Eye (tissue), 1 donor: ENCODE measurements around the gene PYURF.

ENCODE experiments used
- DNase-seq: peaks from one replicate; pipeline ENCODE4 v3.0.0-alpha.2; 2015

Gene PYURF

DNA sequence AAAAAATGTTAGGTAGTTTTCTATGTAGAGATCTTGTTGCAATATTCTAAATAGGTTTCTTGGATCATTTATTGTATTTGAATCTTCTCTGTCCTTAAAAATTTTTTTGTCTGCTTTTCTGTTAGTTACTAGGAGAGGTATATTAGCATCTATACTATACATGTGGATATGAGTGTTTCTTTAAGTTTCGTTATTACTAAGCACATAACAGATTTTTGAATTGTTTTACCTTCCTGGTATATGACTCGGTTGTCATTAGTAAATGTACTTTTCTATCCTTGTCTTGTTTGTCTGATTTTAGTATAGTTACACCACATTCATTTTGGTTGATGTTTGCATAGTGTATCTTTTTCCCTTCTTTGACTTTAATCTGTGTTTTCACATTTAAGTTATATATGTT, 20.2 kb downstream of the PYURF start:
- no peak for DNase-seq

DNA sequence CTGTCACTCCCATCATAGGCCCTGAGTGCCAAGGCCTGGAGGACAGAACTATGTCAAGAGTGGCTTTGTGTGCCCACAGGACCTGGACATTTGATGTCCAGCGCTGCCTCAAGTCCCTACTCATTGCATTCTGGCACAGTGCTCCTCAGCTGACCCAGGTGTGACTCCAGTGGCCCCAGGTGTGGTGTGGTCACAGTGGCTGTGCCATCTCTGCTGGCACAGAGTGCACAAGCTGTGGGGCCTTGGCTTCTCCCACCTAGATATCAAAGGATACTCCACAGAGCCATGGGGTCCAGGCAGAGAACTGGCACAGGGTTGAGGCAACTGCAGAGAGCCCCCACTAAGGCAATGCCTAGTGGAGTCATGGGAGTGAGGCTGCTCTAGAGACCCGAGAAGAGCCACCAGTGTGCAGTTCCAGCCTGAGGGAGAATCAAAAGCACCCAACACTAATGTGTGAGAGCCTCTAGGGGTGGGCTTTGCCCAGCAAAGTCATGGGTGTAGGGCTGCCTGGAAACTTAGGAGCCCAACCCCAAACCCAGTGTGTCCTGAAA, 25.6 kb downstream of the PYURF start:
- no peak for DNase-seq

DNA sequence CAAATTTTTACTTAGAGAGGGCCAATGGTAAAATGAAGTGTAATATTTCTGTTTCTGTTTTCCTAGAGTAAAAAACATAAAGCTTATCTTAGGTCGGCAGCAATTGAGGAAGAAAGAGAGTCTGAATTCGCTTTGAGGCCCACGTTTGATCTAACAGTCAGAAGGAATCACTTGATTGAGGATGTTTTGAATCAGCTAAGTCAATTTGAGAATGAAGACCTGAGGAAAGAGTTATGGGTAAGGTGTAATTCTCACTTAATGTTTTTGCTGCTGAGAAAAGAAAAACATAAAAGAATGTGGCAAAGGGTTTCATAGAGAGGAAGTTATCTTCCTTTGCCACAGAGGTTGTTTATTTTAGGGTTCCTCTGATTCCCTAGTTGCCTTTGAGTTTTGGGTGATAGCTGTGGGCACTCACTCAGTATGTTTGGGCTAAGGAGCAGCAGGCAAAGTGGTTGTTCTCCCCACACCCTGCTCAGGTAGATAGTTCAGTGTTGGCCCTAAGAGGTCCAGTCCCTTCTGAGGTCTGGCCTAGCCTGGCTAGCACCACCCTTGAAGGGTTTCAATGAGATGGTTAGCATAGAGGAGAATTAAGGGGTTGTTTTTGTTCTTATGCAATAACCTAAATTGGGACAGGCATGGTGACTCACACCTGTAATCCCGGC, 34.3 kb downstream of the PYURF start:
- no peak for DNase-seq

DNA sequence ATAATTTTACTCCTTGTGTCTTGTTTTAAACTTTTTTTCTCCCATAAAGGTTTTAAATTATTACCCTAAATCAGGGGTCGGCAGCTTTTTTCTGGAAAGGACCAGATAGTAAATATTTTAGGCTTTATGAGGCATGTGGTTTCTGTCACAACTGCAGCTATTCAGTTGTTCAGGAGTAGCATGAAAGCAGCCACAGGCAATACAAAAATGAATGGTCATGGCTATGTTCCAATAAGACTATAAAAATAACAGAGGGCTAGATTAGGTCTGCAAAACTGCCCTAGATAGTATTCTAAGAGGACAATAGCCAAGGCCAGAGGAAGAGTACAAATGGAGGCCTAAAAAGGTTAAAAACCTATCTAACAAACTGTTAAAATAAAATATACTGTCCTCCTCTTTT, 42.0 kb downstream of the PYURF start:
- DNase-seq: no peak

DNA sequence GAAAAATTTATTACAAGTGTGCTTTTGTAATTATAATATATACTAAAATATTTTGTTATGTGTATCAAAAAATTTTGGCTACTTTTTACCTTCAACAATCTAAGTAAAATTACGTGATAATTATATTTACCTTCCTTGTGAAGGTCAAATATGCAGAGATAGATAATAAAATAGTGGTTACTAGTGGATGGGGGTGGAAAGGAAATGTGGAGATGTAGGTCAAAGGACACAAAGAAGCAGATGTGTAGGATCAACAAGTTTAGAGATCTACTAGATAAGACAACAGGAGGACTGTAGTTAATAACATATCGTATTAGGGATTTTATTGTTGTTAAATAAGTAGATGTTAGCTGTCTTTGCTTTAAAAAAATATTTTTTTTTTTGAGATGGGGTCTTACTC, 45.3 kb downstream of the PYURF start:
- DNase-seq: no peak

DNA sequence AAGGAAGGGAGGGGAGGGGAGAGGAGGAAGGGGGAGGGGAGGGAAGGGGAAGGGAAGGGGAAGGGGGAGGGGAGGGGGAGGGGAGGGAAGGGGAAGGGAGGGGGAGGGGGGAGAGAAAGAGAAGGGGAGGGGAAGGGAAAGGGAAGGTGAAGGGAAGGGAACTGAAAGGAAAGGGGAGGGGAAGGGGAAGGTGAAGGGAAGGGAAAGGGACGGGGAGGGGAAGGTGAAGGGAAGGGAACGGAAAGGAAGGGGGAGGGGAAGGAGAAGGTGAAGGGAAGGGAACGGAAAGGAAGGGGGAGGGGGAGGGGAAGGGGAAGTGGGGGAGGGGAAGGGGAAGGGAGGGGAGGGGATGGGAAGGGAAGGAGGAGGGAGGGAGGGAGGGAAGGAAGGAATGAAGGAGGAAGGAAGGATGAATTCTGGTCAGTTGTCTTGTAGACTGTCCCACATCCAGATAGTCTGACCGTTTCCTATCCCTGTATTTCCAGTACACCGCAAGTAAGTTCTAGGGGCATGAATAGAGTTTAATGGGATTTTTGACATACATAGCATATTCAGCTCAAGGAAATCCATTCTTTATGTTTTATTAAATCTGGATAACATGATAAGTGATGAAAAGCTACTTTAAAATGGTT, 46.2 kb downstream of the PYURF start:
- no peak for DNase-seq
